GM12878 (cell line): ENCODE results near the gene PDCD11. TPM values are rescaled to one million over a fixed set of nuclear protein-coding genes. Genes with fewer than 3 reads are reported as not detected.

Source experiments
- ATF7 ChIP-seq: fragments of 450-650 bp; IDR thresholded peaks from 2 replicates; pipeline ENCODE4 v1.6.1; 2016; ENCODE audit warnings: low read depth, mild to moderate bottlenecking
- BRCA1 ChIP-seq: IDR thresholded peaks from 2 replicates; pipeline ENCODE4 v1.6.1; 2011; ENCODE audit warnings: low read depth, low read length, improper control_type of control experiment
- CBX3 ChIP-seq: fragments of 200-600 bp; sonication (generic); IDR thresholded peaks from 2 replicates; pipeline ENCODE4 v1.6.1; 2016; ENCODE audit warnings: low read depth, borderline replicate concordance
- ESRRA ChIP-seq: IDR thresholded peaks from 2 replicates; pipeline ENCODE4 v1.6.1; 2012; ENCODE audit warnings: mild to moderate bottlenecking, low read length, improper control_type of control experiment
- FOXK2 ChIP-seq: fragments of 450-650 bp; IDR thresholded peaks from 2 replicates; pipeline ENCODE4 v1.6.1; 2017; ENCODE audit warnings: mild to moderate bottlenecking, moderate library complexity
- IKZF2 ChIP-seq, 2 experiments: fragments of 450-650 bp; IDR thresholded peaks; 2 replicates each; pipeline ENCODE4 v1.6.1; 2017; ENCODE audit warnings: mild to moderate bottlenecking in 2 of 2, moderate library complexity in 2 of 2
- MTA2 ChIP-seq: fragments of 450-650 bp; IDR thresholded peaks from 2 replicates; pipeline ENCODE4 v1.6.1; 2016; ENCODE audit warnings: low read depth, mild to moderate bottlenecking, moderate library complexity
- MYC ChIP-seq: IDR thresholded peaks from 2 replicates; pipeline ENCODE4 v1.6.1; 2011; ENCODE audit warnings: mild to moderate bottlenecking, low read length, moderate library complexity, inconsistent platforms; ENCODE audit not compliant: insufficient read depth, insufficient replicate concordance, insufficient read length, severe bottlenecking
- PAX5 ChIP-seq: IDR thresholded peaks from 2 replicates; pipeline ENCODE4 v1.6.1; 2011; ENCODE audit warnings: low read depth, low read length, borderline replicate concordance
- POU2F2 ChIP-seq: IDR thresholded peaks from 3 replicates; pipeline ENCODE4 v1.6.1; 2011; ENCODE audit warnings: low read depth, mild to moderate bottlenecking, low read length, borderline replicate concordance
- RCOR1 ChIP-seq: conservative IDR thresholded peaks from 2 replicates; pipeline ENCODE4 v1.6.1; 2012; ENCODE audit warnings: low read depth, low read length, improper control_type of control experiment
- RELA ChIP-seq: fragments of 450-650 bp; IDR thresholded peaks from 2 replicates; pipeline ENCODE4 v1.8.0; 2014; ENCODE audit warnings: borderline replicate concordance; ENCODE audit not compliant: partially characterized antibody
- SIX5 ChIP-seq: IDR thresholded peaks from 2 replicates; pipeline ENCODE4 v1.6.1; 2011; ENCODE audit warnings: mild to moderate bottlenecking, low read depth, low read length, moderate library complexity; ENCODE audit not compliant: severe bottlenecking
- SRF ChIP-seq, 2 experiments: IDR thresholded peaks; 2 replicates each; pipeline ENCODE4 v1.6.1; 2011; ENCODE audit warnings: low read depth in 2 of 2, low read length in 2 of 2, mild to moderate bottlenecking in 1 of 2, moderate library complexity in 1 of 2
- SUZ12 ChIP-seq: fragments of 200-600 bp; sonication (generic); IDR thresholded peaks from one replicate; pipeline ENCODE4 v1.6.1; 2018; ENCODE audit warnings: antibody characterized with exemption, mild to moderate bottlenecking; ENCODE audit not compliant: unreplicated experiment
- TCF7 ChIP-seq: IDR thresholded peaks from 2 replicates; pipeline ENCODE4 v1.6.1; 2014; ENCODE audit warnings: antibody characterized with exemption, borderline replicate concordance
- WRNIP1 ChIP-seq: IDR thresholded peaks from 2 replicates; pipeline ENCODE4 v1.6.1; 2011; ENCODE audit warnings: low read depth, low read length, improper control_type of control experiment, borderline replicate concordance
- ZZZ3 ChIP-seq: IDR thresholded peaks from 2 replicates; pipeline ENCODE4 v1.6.1; 2011; ENCODE audit warnings: low read depth; ENCODE audit not compliant: control insufficient read depth, insufficient read length
- polyA plus RNA-seq, 11 experiments: library from polyadenylated mRNA; depleted of rRNA in 4 of 11; unstranded in 6 of 11; stranded (reverse) in 5 of 11; fragments of >200 nt; fragmentation: Nextera tagmentation in 4 of 11; fragmentation: Illumina TruSeq in 1 of 11; extraction: Ambion mirVana in 4 of 11; extraction: Trizol in 1 of 11; gene quantifications; 1 replicate in 1 of 11; 2 replicates in 10 of 11; pipeline versions ENCODE4 v1.2.1 to v1.2.3, GENCODE V29; 2011 to 2016; ENCODE audit warnings: inconsistent platforms in 2 of 11, missing spikeins in 2 of 11, low read depth in 1 of 11
- total RNA-seq, 4 experiments: library from RNA; depleted of rRNA in 3 of 4; stranded (reverse); fragments of >200 nt in 3 of 4; fragmentation: Illumina TruSeq in 1 of 4; extraction: Trizol in 1 of 4; gene quantifications; 2 replicates each; pipeline versions ENCODE4 v1.2.1 to v1.2.3, GENCODE V29; 2013 to 2021
- TF ChIP-seq, protein P1 (sequence below): fragments of 450-650 bp; IDR thresholded peaks from 2 replicates; pipeline ENCODE4 v1.6.1; 2016; ENCODE audit warnings: mild to moderate bottlenecking
- TF ChIP-seq, protein P2 (sequence below): fragments of 450-650 bp; IDR thresholded peaks from 2 replicates; pipeline ENCODE4 v1.6.1; 2017; ENCODE audit warnings: mild to moderate bottlenecking
- TF ChIP-seq, protein P3 (sequence below): fragments of 450-650 bp; IDR thresholded peaks from 2 replicates; pipeline ENCODE4 v1.6.1; 2017; ENCODE audit warnings: mild to moderate bottlenecking, low read depth, inconsistent platforms; ENCODE audit not compliant: poor library complexity, severe bottlenecking

The PDCD11 gene
- total and polyA plus RNA-seq, 10 of the 15 experiments (the other 5 are each of a cell fraction or from before 2014, with no cell fraction given) = 13.9 to 69.7 (median 44.8) TPM

DNA sequence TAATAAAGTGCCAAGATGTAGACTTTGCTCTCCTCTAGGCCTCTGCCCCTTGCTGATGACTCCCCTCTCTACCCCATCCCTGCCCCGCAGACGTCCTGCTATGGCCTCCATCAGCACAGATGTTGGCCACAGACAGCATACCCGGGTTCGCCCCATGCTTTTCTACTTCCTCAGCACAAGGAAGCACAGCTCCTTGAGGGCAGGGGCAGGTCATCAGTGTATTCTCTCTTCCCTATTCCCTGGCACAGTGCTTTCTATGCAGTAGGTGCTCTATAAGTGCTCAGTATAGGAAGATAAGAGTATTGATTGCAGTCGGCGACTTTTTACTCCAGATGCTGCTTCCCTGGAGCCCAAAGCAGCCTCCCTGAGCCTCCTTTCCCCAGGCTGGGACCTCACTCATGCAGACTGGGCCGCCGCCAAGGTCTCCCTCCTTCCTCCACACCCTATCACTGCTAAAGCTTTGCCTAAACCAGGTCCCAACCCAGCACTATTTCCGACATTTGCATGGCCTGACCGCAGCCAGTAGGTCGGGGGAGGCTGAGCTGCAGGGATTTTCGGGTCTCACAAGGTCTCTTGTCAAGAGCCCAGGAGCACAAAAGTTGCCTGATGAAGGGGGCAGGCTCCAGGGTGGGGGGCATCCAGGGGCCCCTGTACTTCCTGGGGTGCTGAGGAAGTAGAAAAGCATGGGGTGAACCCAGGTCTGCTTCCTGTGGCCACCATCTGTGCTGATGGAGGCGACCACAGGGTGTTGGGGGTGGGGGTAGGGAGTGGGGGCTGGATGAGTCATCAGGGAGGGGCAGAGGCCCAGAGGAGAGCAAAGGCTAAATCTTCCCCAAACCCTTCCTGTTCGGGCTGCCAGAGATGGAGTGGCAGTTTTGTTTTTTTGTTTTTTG is 74.6 kb downstream of the PDCD11 start (continued):
- no peak for TF ChIP-seq MYC
- no peak for TF ChIP-seq RELA
- peak; percentile 86 for TF ChIP-seq ATF7
- TF ChIP-seq ZZZ3 = no peak
- no peak for TF ChIP-seq RCOR1
- no peak for TF ChIP-seq SUZ12
- TF ChIP-seq TCF7 = no peak
- TF ChIP-seq PAX5 = 0 out of 2 replicates have a peak, but pooled peaks have one; percentile 9
- TF ChIP-seq ESRRA = no peak
- TF ChIP-seq WRNIP1 = no peak
- no peak for TF ChIP-seq CBX3
- peak; percentile 85 for TF ChIP-seq IKZF2 (IDR thresholded peaks at IDR 0.05)
- TF ChIP-seq, protein P1, sequence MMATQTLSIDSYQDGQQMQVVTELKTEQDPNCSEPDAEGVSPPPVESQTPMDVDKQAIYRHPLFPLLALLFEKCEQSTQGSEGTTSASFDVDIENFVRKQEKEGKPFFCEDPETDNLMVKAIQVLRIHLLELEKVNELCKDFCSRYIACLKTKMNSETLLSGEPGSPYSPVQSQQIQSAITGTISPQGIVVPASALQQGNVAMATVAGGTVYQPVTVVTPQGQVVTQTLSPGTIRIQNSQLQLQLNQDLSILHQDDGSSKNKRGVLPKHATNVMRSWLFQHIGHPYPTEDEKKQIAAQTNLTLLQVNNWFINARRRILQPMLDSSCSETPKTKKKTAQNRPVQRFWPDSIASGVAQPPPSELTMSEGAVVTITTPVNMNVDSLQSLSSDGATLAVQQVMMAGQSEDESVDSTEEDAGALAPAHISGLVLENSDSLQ = peak; percentile 49; the same call in 1 of the 2 replicates
- peak; percentile 97 for TF ChIP-seq POU2F2
- peak; percentile 59 for TF ChIP-seq MTA2
- TF ChIP-seq BRCA1 = no peak
- TF ChIP-seq, protein P2, sequence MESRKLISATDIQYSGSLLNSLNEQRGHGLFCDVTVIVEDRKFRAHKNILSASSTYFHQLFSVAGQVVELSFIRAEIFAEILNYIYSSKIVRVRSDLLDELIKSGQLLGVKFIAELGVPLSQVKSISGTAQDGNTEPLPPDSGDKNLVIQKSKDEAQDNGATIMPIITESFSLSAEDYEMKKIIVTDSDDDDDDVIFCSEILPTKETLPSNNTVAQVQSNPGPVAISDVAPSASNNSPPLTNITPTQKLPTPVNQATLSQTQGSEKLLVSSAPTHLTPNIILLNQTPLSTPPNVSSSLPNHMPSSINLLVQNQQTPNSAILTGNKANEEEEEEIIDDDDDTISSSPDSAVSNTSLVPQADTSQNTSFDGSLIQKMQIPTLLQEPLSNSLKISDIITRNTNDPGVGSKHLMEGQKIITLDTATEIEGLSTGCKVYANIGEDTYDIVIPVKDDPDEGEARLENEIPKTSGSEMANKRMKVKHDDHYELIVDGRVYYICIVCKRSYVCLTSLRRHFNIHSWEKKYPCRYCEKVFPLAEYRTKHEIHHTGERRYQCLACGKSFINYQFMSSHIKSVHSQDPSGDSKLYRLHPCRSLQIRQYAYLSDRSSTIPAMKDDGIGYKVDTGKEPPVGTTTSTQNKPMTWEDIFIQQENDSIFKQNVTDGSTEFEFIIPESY = no peak
- peak; percentile 34 for TF ChIP-seq SIX5
- TF ChIP-seq FOXK2 = no peak
- TF ChIP-seq SRF (IDR thresholded peaks at IDR 0.05; ENCODE audit: low read depth in 2 of 2, low read length in 2 of 2) = no peak
- TF ChIP-seq, protein P3, sequence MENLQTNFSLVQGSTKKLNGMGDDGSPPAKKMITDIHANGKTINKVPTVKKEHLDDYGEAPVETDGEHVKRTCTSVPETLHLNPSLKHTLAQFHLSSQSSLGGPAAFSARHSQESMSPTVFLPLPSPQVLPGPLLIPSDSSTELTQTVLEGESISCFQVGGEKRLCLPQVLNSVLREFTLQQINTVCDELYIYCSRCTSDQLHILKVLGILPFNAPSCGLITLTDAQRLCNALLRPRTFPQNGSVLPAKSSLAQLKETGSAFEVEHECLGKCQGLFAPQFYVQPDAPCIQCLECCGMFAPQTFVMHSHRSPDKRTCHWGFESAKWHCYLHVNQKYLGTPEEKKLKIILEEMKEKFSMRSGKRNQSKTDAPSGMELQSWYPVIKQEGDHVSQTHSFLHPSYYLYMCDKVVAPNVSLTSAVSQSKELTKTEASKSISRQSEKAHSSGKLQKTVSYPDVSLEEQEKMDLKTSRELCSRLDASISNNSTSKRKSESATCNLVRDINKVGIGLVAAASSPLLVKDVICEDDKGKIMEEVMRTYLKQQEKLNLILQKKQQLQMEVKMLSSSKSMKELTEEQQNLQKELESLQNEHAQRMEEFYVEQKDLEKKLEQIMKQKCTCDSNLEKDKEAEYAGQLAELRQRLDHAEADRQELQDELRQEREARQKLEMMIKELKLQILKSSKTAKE = peak; percentile 67
